ENCODE results near the gene CYB5D1. TPM values are rescaled to one million over a fixed set of nuclear protein-coding genes. Genes with fewer than 3 reads are reported as not detected.

CYB5D1 gene
- total and polyA plus RNA-seq, 7 donors = 4.2 to 14.4 (median 8.6) TPM

DNA sequence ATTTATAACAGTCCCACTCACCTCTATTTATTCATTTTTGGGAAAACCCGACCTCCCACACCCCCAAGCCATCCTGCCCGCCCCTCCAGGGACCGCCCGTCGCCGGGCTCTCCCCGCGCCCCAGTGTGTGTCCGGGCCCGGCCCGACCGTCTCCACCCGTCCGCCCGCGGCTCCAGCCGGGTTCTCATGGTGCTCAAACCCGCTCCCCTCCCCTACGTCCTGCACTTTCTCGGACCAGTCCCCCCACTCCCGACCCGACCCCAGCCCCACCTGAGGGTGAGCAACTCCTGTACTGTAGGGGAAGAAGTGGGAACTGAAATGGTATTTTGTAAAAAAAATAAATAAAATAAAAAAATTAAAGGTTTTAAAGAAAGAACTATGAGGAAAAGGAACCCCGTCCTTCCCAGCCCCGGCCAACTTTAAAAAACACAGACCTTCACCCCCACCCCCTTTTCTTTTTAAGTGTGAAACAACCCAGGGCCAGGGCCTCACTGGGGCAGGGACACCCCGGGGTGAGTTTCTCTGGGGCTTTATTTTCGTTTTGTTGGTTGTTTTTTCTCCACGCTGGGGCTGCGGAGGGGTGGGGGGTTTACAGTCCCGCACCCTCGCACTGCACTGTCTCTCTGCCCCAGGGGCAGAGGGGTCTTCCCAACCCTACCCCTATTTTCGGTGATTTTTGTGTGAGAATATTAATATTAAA, 3.6 kb upstream of the CYB5D1 start:
- peak overlapping the region in 1 of 4 donors; percentile 59 for H3K4me3 ChIP-seq
- H3K36me3 ChIP-seq = peaks cover 23 to 47% (median 29%) of the 10 kb centered on the region in 4 donors
- H3K4me1 ChIP-seq = peaks cover 0 to 53% (median 46%) of the 10 kb centered on the region in 4 donors
- intact Hi-C loops (cut with DNase I) = loop anchor here (10.0 kb wide), 1 partner anchor 269 kb away; the partner anchor contains the start of gene MPDU1
- H3K27ac ChIP-seq = peak overlapping the region; percentile 12 to 94 (median 92)
- H3K9me3 ChIP-seq = no peaks in the 10 kb centered on the region
- 84 to 86% methylated on average over 31 of the region's 31 CpGs for WGBS, 2 donors
- DNase-seq = peak; percentile 64
- no peaks in the 10 kb centered on the region for H3K27me3 ChIP-seq
- TF ChIP-seq POLR2AphosphoS5 (IDR thresholded peaks at IDR 0.05) = no peak
- TF ChIP-seq POLR2A (IDR thresholded peaks at IDR 0.05) = no peak
- TF ChIP-seq EP300 (IDR thresholded peaks at IDR 0.05) = no peak

DNA sequence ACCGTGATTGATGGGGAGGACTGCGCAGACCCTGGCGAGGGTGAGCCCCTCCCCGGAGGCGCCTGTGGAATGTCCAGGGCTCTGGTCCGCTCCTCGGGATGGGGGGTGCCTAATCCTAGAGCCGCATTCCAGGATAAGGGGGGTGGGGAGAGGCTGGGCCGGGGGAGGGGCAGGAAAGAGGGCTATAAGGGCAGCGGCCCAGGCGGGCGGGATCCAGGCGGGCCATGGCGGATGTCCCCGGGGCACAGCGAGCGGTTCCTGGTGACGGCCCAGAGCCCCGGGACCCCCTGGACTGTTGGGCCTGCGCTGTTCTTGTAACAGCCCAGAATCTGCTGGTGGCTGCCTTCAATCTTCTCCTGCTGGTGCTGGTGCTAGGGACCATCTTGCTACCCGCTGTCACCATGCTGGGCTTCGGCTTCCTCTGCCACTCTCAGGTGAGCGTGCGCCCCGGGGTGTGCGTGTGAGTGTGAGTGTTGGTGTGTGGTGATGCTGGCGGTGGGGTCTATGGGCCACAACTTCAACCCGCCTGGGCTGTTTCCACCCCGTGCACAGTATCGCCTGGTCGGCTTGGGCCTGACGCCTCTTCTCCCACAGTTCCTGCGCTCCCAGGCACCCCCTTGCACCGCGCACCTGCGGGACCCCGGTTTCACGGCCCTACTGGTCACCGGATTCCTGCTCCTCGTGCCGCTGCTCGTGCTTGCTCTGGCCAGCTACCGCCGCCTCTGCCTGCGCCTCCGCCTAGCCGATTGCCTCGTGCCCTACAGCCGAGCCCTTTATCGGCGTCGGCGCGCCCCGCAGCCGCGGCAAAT, 2.7 kb upstream of the CYB5D1 start, which contains the start of gene TMEM88:
TSS of gene TMEM88 (plus strand) at position 216 of the 809 bp plus-strand sequence. CDS start at position 225, 9 bp downstream.
- H3K4me3 ChIP-seq = peak within 1 kb of the TSS; percentile 46 to 76 (median 63)
- no peaks in the 10 kb centered on the region for H3K9me3 ChIP-seq
- no peaks in the 10 kb centered on the region for H3K27me3 ChIP-seq
- peaks cover 0 to 53% (median 46%) of the 10 kb centered on the region in 4 donors for H3K4me1 ChIP-seq
- intact Hi-C loops (cut with DNase I) = loop anchor here (5.0 to 10.0 kb wide), 2 partner anchors 77 to 270 kb away; partner anchors contain the start of genes CNTROB, MPDU1 and TRAPPC1
- peak; percentile 67 for DNase-seq
- peak within 1 kb of the TSS; percentile 90 to 94 (median 93) for H3K27ac ChIP-seq
- TF ChIP-seq POLR2AphosphoS5 (IDR thresholded peaks at IDR 0.05) = peak in 1 of 4 donors; percentile 7
- TF ChIP-seq EP300 (IDR thresholded peaks at IDR 0.05) = no peak
- peaks cover 14 to 46% (median 23%) of the 10 kb centered on the region in 4 donors for H3K36me3 ChIP-seq
- 68 to 69% methylated on average over 57 of the region's 57 CpGs for WGBS, 2 donors

DNA sequence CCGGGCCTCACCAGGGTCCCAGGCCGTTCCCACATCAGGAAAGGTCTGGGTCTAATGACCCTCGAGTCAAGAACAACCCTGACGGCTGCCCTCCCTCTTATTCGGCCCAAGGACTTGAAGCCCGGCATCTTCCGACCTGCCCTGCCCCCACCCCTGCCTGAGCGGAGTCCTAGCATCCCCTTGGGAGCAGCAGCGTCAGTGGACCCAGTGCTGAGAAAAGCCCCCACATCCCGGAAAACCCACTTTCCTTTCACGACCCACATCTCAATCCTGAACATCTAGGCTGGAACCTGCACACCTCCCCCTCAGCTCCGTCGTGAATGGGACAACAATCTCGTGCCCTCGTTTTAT, 2.2 kb upstream of the CYB5D1 start:
- Histone ChIP-seq H3K4me1 (peaks cover 0 to 53% (median 46%) of the 10 kb centered on the region in 4 donors), H3K4me3 (peak overlapping the region; percentile 46 to 76 (median 63))
- DNase-seq = peak; percentile 77

DNA sequence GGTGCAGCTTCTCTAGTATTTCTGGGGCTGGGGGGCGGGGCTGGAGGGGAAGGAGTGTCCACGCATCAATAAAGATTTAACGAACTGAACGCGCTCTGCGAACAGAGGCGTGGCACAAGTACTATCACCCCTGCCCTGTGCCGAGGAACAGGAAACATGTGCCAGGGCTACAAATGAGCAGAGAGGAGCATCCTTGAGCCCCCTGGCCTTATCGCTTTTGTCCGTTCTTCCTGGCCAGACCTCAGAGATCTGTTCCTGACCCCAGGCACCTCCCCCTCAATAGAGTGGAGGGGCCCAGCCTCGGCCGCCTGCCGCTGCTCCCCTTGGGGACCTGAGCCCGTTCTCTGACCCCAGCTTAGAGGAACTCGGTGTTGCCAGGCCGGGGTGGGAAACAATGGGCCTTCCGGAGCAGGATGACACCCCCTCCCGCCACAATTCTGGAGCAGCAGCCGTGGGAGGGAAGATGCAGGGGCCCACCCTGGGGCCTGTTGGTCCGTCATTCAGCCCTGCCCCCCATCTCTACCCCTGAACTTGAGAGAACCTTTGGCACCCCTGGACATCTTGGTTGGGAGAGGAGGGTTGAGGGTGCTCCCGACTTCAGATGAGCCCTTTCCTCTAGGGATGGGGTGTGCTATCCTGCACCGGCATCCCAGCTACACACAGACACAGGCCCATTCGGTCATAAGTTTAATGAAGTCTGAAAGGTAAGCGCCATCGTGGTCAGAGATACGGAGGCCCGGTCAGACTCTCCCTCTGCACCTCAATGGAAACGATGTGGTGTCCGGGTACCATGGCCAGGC, 1.6 kb upstream of the CYB5D1 start:
- peak overlapping the region; percentile 90 to 94 (median 93) for H3K27ac ChIP-seq
- no peak for TF ChIP-seq EP300 (IDR thresholded peaks at IDR 0.05)
- peak in 2 of 4 donors; percentile 4 to 43 for TF ChIP-seq POLR2AphosphoS5 (IDR thresholded peaks at IDR 0.05)
- TF ChIP-seq, protein P1, sequence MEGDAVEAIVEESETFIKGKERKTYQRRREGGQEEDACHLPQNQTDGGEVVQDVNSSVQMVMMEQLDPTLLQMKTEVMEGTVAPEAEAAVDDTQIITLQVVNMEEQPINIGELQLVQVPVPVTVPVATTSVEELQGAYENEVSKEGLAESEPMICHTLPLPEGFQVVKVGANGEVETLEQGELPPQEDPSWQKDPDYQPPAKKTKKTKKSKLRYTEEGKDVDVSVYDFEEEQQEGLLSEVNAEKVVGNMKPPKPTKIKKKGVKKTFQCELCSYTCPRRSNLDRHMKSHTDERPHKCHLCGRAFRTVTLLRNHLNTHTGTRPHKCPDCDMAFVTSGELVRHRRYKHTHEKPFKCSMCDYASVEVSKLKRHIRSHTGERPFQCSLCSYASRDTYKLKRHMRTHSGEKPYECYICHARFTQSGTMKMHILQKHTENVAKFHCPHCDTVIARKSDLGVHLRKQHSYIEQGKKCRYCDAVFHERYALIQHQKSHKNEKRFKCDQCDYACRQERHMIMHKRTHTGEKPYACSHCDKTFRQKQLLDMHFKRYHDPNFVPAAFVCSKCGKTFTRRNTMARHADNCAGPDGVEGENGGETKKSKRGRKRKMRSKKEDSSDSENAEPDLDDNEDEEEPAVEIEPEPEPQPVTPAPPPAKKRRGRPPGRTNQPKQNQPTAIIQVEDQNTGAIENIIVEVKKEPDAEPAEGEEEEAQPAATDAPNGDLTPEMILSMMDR (IDR thresholded peaks at IDR 0.05) = no peak
- peaks cover 10 to 46% (median 15%) of the 10 kb centered on the region in 4 donors for H3K36me3 ChIP-seq
- peaks cover 0 to 52% (median 46%) of the 10 kb centered on the region in 4 donors for H3K4me1 ChIP-seq
- peak; percentile 83 for DNase-seq
- WGBS, 2 donors = 2 to 5% methylated on average over 29 of the region's 29 CpGs
- no peaks in the 10 kb centered on the region for H3K9me3 ChIP-seq
- H3K4me3 ChIP-seq = peak overlapping the region; percentile 46 to 76 (median 63)
- no peaks in the 10 kb centered on the region for H3K27me3 ChIP-seq
- intact Hi-C loops (cut with DNase I) = loop anchor here (2.0 to 10.0 kb wide), 3 partner anchors 33 to 271 kb away; partner anchors contain the start of genes CHD3, CNTROB, MPDU1 and TRAPPC1

More for the DNA sequence above, 2.2 kb upstream of the CYB5D1 start:
- Histone ChIP-seq H3K9me3 (no peaks in the 10 kb centered on the region), H3K27me3 (no peaks in the 10 kb centered on the region), H3K36me3 (peaks cover 11 to 46% (median 18%) of the 10 kb centered on the region in 4 donors), H3K27ac (peak overlapping the region; percentile 90 to 94 (median 93))
- peak in 1 of 4 donors; percentile 2 for TF ChIP-seq POLR2AphosphoS5 (IDR thresholded peaks at IDR 0.05)
- TF ChIP-seq EP300 (IDR thresholded peaks at IDR 0.05) = no peak
- no peak for TF ChIP-seq POLR2A (IDR thresholded peaks at IDR 0.05)
- WGBS, 2 donors = 14 to 26% methylated on average over 15 of the region's 15 CpGs
- intact Hi-C loops (cut with DNase I) = loop anchor here (2.0 to 10.0 kb wide), 3 partner anchors 33 to 271 kb away; partner anchors contain the start of genes CHD3, CNTROB, MPDU1 and TRAPPC1

DNA sequence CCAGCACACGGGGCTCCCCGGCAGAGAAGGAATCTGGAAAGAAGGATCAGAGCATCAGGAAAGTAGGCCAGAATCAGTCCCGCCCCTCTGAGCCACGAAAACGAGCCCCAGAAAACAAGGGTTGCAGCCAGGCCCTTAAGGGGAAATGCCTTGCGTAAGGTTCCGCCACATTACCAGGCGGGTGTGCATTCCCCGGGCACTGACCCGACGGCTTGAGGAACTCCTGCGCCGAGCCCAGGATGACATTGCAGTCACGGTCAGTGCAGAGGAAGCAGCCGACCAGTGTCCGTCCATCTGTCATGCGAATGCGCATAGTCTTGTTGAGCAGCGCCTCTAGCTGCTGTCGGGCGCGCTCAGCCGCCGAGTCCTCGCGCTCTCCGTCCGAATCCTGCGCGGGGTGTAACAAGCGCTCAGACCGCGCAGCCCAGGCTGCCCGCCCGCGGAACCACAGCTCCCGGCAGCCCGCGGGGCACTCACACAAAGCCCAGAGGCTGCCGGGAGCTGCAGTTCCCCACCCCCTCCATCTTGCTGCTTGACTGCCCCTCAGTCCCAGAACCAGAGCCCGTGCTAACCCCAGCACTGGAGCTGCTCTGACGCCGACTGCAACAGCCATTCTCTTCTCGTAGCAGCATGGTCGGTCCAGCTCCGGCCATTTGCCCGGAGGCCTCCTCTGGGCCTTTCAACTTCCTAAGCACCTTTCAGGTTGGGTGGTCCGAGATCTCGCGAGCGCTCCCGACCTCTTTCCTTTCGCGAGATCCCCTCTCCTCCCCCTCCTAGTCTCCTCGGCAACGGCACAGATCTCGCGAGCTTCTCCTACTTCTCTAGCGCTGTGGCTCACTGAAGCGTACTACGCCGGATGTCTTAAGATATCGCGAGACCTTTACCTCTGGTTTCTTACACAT, 741 bp upstream of the CYB5D1 start, which contains the start of gene NAA38:
TSS of gene NAA38 (minus strand) at position 749 of the 902 bp plus-strand sequence. CDS start at position 653, 96 bp downstream.
- peaks cover 0 to 43% (median 38%) of the 10 kb centered on the region in 4 donors for H3K4me1 ChIP-seq
- H3K27ac ChIP-seq = peak within 1 kb of the TSS; percentile 90 to 94 (median 93)

More for the DNA sequence above, 741 bp upstream of the CYB5D1 start, which contains the start of gene NAA38:
- WGBS, 2 donors = 0% methylated on average over 64 of the region's 64 CpGs
- intact Hi-C loops (cut with DNase I) = loop anchor here (1.0 to 10.0 kb wide), 4 partner anchors 23 to 272 kb away; partner anchors contain the start of genes CHD3, CNTROB, KDM6B and MPDU1
- Histone ChIP-seq H3K9me3 (no peaks in the 10 kb centered on the region), H3K36me3 (peaks cover 8 to 42% (median 15%) of the 10 kb centered on the region in 4 donors), H3K4me3 (peak within 1 kb of the TSS; percentile 46 to 76 (median 63)), H3K27me3 (no peaks in the 10 kb centered on the region)
- DNase-seq = peak; percentile 99
- TF ChIP-seq POLR2A (IDR thresholded peaks at IDR 0.05) = peak; percentile 31 to 41
- TF ChIP-seq, protein P1 (IDR thresholded peaks at IDR 0.05) = peak in 2 of 4 experiments; percentile 30 to 31
- peak; percentile 70 to 92 (median 90) for TF ChIP-seq POLR2AphosphoS5 (IDR thresholded peaks at IDR 0.05)
- TF ChIP-seq EP300 (IDR thresholded peaks at IDR 0.05) = peak in 1 of 4 donors; percentile 8

All from sigmoid colon (tissue), 7 donors.